ENCODE results near the gene SYN1. TPM values are rescaled to one million over a fixed set of nuclear protein-coding genes. Genes with fewer than 3 reads are reported as not detected.
A peak's percentile ranks its signal among the peaks of the same experiment; 100 is the strongest.

Gene SYN1
- total RNA-seq, 1 experiment from 2014 or later, result 11.7 TPM

- no peak overlapping the region for H3K18ac ChIP-seq (ENCODE audit: insufficient read length, low read depth, low read length)
- H2BK20ac ChIP-seq (ENCODE audit: low read depth, low read length, poor library complexity, severe bottlenecking), result no peak overlapping the region
- H3K27ac ChIP-seq (ENCODE audit: insufficient read length, low read depth, low read length), result no peak overlapping the region
- H3K56ac ChIP-seq (ENCODE audit: insufficient read length, low read depth, low read length), result no peak overlapping the region
- H2BK5ac ChIP-seq (ENCODE audit: insufficient read length, low read length), result no peak overlapping the region
- H3K9me3 ChIP-seq (ENCODE audit: control insufficient read depth, low read depth, low read length), result peaks cover 35% of the 10 kb centered on the region
- Mint-ChIP-seq H3K4me3 (no peak overlapping the region), H3K27me3 (ENCODE audit: low read depth) (no peaks in the 10 kb centered on the region; the same call in 1 of the 2 replicates), H3K27ac (peak overlapping the region in 1 of 3 experiments; percentile 75; a peak in 1 of 7 replicates), H3K9me3 (peaks cover 77 to 83% of the 10 kb centered on the region in 2 experiments), H3K36me3 (ENCODE audit: insufficient read depth in 1 of 3, low read depth in 3 of 3) (peaks cover 5 to 20% (median 9%) of the 10 kb centered on the region in 3 experiments), H3K4me1 (peaks cover 11 to 26% of the 10 kb centered on the region in 2 experiments)
- no peaks in the 10 kb centered on the region for H3K79me1 ChIP-seq (ENCODE audit: insufficient read depth, low read depth, low read length, poor library complexity, severe bottlenecking)
- DNase-seq, result no peak
- no peak overlapping the region for H3T11ph ChIP-seq (ENCODE audit: low read length)
- H2AFZ ChIP-seq (ENCODE audit: low read length), result no peak overlapping the region
- no CpG with 5 or more reads among the region's 4 CpGs for WGBS (ENCODE audit: extremely low coverage, insufficient read length, low lambda C conversion rate)
- H4K8ac ChIP-seq (replicated peaks; ENCODE audit: insufficient read length, low read depth, low read length), result no peak overlapping the region
- TF ChIP-seq, protein P1, sequence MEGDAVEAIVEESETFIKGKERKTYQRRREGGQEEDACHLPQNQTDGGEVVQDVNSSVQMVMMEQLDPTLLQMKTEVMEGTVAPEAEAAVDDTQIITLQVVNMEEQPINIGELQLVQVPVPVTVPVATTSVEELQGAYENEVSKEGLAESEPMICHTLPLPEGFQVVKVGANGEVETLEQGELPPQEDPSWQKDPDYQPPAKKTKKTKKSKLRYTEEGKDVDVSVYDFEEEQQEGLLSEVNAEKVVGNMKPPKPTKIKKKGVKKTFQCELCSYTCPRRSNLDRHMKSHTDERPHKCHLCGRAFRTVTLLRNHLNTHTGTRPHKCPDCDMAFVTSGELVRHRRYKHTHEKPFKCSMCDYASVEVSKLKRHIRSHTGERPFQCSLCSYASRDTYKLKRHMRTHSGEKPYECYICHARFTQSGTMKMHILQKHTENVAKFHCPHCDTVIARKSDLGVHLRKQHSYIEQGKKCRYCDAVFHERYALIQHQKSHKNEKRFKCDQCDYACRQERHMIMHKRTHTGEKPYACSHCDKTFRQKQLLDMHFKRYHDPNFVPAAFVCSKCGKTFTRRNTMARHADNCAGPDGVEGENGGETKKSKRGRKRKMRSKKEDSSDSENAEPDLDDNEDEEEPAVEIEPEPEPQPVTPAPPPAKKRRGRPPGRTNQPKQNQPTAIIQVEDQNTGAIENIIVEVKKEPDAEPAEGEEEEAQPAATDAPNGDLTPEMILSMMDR (conservative IDR thresholded peaks at IDR 0.05), result no peak
- H4K5ac ChIP-seq (ENCODE audit: insufficient read length, low read depth, low read length), result no peak overlapping the region
- no peaks in the 10 kb centered on the region for H3K27me3 ChIP-seq (ENCODE audit: insufficient read depth, low read length)
- H3K79me2 ChIP-seq (ENCODE audit: insufficient read depth, low read length), result no peaks in the 10 kb centered on the region
- H3K9ac ChIP-seq (ENCODE audit: extremely low read depth, insufficient read length, low read length), result no peak overlapping the region
- no peak overlapping the region for H2AK5ac ChIP-seq (ENCODE audit: insufficient read length, low read length)
- no peak overlapping the region for H3K23ac ChIP-seq (ENCODE audit: insufficient read length, low read depth, low read length)
- no peaks in the 10 kb centered on the region; the same call in 1 of the 2 replicates for H3K4me1 ChIP-seq (ENCODE audit: insufficient read depth, low read length)
- H3K14ac ChIP-seq (ENCODE audit: insufficient read depth, low read length), result no peak overlapping the region
- no peak overlapping the region for H3K4ac ChIP-seq (ENCODE audit: low read depth, low read length)
- H4K91ac ChIP-seq (ENCODE audit: insufficient read length, low read depth, low read length), result no peak overlapping the region
- H2BK15ac ChIP-seq (ENCODE audit: low read depth, low read length), result no peak overlapping the region
- H4K20me1 ChIP-seq (ENCODE audit: control insufficient read depth, insufficient read depth, insufficient read length), result no peaks in the 10 kb centered on the region
- no peak overlapping the region for H2BK120ac ChIP-seq (ENCODE audit: low read depth, low read length, poor library complexity, severe bottlenecking)
- H3K23me2 ChIP-seq (ENCODE audit: insufficient read length, low read depth, low read length, poor library complexity, severe bottlenecking), result no peaks in the 10 kb centered on the region
- no peak overlapping the region for H2BK12ac ChIP-seq (ENCODE audit: insufficient read length, low read depth, low read length)
- no peak overlapping the region for H3K4me2 ChIP-seq (ENCODE audit: insufficient read depth, insufficient read length, low read length)
Observed at GRCh38 chrX:47610511-47610910, 9.1 kb downstream of the SYN1 start.
